ENCODE data around the gene PRKCH.

- TF ChIP-seq, protein P1, sequence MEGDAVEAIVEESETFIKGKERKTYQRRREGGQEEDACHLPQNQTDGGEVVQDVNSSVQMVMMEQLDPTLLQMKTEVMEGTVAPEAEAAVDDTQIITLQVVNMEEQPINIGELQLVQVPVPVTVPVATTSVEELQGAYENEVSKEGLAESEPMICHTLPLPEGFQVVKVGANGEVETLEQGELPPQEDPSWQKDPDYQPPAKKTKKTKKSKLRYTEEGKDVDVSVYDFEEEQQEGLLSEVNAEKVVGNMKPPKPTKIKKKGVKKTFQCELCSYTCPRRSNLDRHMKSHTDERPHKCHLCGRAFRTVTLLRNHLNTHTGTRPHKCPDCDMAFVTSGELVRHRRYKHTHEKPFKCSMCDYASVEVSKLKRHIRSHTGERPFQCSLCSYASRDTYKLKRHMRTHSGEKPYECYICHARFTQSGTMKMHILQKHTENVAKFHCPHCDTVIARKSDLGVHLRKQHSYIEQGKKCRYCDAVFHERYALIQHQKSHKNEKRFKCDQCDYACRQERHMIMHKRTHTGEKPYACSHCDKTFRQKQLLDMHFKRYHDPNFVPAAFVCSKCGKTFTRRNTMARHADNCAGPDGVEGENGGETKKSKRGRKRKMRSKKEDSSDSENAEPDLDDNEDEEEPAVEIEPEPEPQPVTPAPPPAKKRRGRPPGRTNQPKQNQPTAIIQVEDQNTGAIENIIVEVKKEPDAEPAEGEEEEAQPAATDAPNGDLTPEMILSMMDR (IDR thresholded peaks at IDR 0.05), result no peak
- no peak for TF ChIP-seq POLR2A (IDR thresholded peaks at IDR 0.05)
Observed at GRCh38 chr14:61308198-61308597, 13.2 kb upstream of the PRKCH start.

All from body of pancreas (tissue), 4 donors.